Breast epithelium (tissue), 3 donors: ENCODE measurements around the gene CA9.

Source experiments
- POLR2A ChIP-seq: fragments of 450-650 bp; IDR thresholded peaks from one replicate; pipeline ENCODE4 v1.6.1; 2016; ENCODE audit warnings: antibody characterized with exemption, mild to moderate bottlenecking, moderate library complexity
- POLR2AphosphoS5 ChIP-seq, 3 donors: sonication (generic); formaldehyde crosslinking; IDR thresholded peaks; one replicate each; pipeline ENCODE4 v1.6.1; 2017; ENCODE audit warnings: antibody characterized with exemption in 3 of 3
- TF ChIP-seq, protein P1 (sequence below), 3 donors: fragments of 450-650 bp; IDR thresholded peaks; one replicate each; pipeline ENCODE4 v1.5.1; 2016 to 2017; ENCODE audit warnings: antibody characterized with exemption in 3 of 3, mild to moderate bottlenecking in 3 of 3, moderate library complexity in 3 of 3

DNA sequence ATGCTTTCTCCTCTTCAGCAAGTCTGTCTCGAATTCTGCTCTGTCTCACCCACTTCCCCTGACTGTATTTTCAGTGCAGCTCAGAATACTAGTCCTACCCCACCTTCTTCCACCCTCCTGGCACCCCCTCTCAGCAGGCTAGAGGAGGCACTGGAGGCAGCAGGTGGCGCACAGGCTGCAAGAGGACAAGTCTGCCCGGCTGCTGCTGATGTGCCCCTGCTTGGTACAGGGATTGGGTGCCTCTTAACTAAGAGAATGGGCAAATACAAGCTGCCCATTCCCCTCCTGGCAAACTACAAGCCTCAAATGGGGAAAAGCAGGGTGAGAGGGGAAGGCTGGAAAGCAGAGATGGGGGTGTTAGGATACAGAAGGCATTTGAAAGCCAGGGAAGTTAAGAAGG, 53.2 kb downstream of the CA9 start:
- TF ChIP-seq, protein P1, sequence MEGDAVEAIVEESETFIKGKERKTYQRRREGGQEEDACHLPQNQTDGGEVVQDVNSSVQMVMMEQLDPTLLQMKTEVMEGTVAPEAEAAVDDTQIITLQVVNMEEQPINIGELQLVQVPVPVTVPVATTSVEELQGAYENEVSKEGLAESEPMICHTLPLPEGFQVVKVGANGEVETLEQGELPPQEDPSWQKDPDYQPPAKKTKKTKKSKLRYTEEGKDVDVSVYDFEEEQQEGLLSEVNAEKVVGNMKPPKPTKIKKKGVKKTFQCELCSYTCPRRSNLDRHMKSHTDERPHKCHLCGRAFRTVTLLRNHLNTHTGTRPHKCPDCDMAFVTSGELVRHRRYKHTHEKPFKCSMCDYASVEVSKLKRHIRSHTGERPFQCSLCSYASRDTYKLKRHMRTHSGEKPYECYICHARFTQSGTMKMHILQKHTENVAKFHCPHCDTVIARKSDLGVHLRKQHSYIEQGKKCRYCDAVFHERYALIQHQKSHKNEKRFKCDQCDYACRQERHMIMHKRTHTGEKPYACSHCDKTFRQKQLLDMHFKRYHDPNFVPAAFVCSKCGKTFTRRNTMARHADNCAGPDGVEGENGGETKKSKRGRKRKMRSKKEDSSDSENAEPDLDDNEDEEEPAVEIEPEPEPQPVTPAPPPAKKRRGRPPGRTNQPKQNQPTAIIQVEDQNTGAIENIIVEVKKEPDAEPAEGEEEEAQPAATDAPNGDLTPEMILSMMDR (IDR thresholded peaks at IDR 0.05): no peak
- TF ChIP-seq POLR2A: no peak
- no peak for TF ChIP-seq POLR2AphosphoS5 (IDR thresholded peaks at IDR 0.05)
